OCI-LY1 (cell line): ENCODE results near the gene RAPGEF1.

Experiments
- EZH2 ChIP-seq: fragments of 200-600 bp; sonication (generic), shearing (Covaris generic); IDR thresholded peaks from 2 replicates; pipeline ENCODE4 v1.8.0; 2017; ENCODE audit warnings: borderline replicate concordance, mixed run types, mild to moderate bottlenecking, antibody characterized with exemption, low read length, moderate library complexity, mixed read lengths
- TF ChIP-seq, protein P1 (sequence below): fragments of 200-600 bp; sonication (generic), shearing (Covaris generic); IDR thresholded peaks from 2 replicates; pipeline ENCODE4 v1.5.1; 2017; ENCODE audit warnings: mild to moderate bottlenecking, antibody characterized with exemption, low read length, moderate library complexity, mixed read lengths

DNA sequence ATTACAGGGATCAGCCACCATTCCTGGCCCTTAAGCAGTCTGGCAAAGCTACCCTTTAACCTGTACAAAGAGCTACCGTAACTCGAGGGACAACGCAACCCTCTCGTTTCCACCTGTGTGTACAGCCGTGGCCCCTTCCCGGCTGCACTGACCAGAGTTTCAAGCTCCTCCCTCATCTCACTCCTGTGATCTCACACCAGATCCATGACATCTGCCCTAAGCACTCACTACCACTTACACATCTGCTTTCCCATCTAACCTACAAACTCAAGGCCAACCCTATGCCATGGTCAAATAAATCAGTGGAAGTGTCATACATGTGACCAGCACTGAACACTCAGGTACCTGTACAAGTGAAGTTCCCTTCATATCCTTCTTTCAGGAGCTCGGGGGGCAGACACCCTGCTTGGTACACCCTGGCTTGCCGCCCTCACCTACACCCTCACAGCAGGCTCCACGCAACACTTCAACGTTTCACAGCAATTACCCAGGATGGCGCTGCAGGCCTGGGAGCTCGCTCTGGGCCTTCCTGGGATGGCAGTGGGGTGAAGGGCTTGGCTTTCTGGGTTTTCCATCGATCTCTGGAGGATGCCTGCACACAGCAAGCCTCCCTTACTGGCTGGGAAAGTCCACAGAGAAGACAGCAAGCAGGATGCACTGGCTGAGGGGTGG is 132.8 kb downstream of the RAPGEF1 start:
- TF ChIP-seq, protein P1, sequence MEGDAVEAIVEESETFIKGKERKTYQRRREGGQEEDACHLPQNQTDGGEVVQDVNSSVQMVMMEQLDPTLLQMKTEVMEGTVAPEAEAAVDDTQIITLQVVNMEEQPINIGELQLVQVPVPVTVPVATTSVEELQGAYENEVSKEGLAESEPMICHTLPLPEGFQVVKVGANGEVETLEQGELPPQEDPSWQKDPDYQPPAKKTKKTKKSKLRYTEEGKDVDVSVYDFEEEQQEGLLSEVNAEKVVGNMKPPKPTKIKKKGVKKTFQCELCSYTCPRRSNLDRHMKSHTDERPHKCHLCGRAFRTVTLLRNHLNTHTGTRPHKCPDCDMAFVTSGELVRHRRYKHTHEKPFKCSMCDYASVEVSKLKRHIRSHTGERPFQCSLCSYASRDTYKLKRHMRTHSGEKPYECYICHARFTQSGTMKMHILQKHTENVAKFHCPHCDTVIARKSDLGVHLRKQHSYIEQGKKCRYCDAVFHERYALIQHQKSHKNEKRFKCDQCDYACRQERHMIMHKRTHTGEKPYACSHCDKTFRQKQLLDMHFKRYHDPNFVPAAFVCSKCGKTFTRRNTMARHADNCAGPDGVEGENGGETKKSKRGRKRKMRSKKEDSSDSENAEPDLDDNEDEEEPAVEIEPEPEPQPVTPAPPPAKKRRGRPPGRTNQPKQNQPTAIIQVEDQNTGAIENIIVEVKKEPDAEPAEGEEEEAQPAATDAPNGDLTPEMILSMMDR = no peak
- no peak for TF ChIP-seq EZH2
